Esophagus muscularis mucosa (tissue), 4 donors: ENCODE measurements around the gene C10orf71. TPM values are rescaled to one million over a fixed set of nuclear protein-coding genes. Genes with fewer than 3 reads are reported as not detected.

Source experiments
- DNase-seq: peaks from one replicate; pipeline ENCODE4 v3.0.0-alpha.2; 2017; ENCODE audit errors: extremely low spot score
- H3K27ac ChIP-seq, 4 donors: fragments of 200-600 bp; sonication (generic); replicated peaks in 1 of 4; 1 replicate in 3 of 4; 2 replicates in 1 of 4; pipeline ENCODE4 v1.5.1; 2016 to 2019; ENCODE audit warnings: mild to moderate bottlenecking in 1 of 4
- H3K27me3 ChIP-seq, 4 donors: fragments of 200-600 bp; sonication (generic); one replicate each; pipeline versions ENCODE4 v1.5.1 to v1.6.0; 2016 to 2019
- H3K36me3 ChIP-seq, 4 donors: fragments of 200-600 bp; sonication (generic); one replicate each; pipeline ENCODE4 v1.5.1; 2016 to 2019
- H3K4me1 ChIP-seq, 4 donors: fragments of 200-600 bp; sonication (generic); one replicate each; pipeline ENCODE4 v1.5.1; 2016 to 2019
- H3K4me3 ChIP-seq, 4 donors: fragments of 200-600 bp; sonication (generic); 1 replicate in 2 of 4; 2 replicates in 2 of 4; pipeline ENCODE4 v1.5.1; 2016 to 2019; ENCODE audit warnings: mild to moderate bottlenecking in 4 of 4, moderate library complexity in 1 of 4
- H3K9me3 ChIP-seq, 4 donors: fragments of 200-600 bp; sonication (generic); 1 replicate in 3 of 4; 2 replicates in 1 of 4; pipeline ENCODE4 v1.5.1; 2016 to 2019
- CTCF ChIP-seq, 3 experiments: fragments of 200-600 bp in 2 of 3; fragments of 450-650 bp in 1 of 3; sonication (generic) in 2 of 3; IDR thresholded peaks; one replicate each; pipeline ENCODE4 v1.5.1; 2017 to 2019; ENCODE audit warnings: antibody characterized with exemption in 3 of 3, mild to moderate bottlenecking in 2 of 3, moderate library complexity in 1 of 3
- EP300 ChIP-seq: sonication (generic); formaldehyde crosslinking; IDR thresholded peaks from one replicate; pipeline ENCODE4 v1.6.1; 2017; ENCODE audit warnings: antibody characterized with exemption
- POLR2A ChIP-seq: fragments of 450-650 bp; IDR thresholded peaks from one replicate; pipeline ENCODE4 v1.6.1; 2017; ENCODE audit warnings: antibody characterized with exemption, moderate library complexity, mild to moderate bottlenecking, low read depth
- POLR2AphosphoS5 ChIP-seq, 2 donors: sonication (generic); formaldehyde crosslinking; IDR thresholded peaks; one replicate each; pipeline ENCODE4 v1.6.1; 2017; ENCODE audit warnings: antibody characterized with exemption in 2 of 2
- WGBS: methylation state at CpG from one replicate; pipeline ENCODE4 v1.1.5; 2018; 5-methylcytosine and 5-hydroxymethylcytosine counted together
- intact Hi-C: fragments of 100-400 bp; cut with DNase I; formaldehyde crosslinking; loops from one replicate; pipeline ENCODE4 v1.15.1; 2023
- total RNA-seq, 4 donors: library from RNA; depleted of rRNA; stranded (reverse); fragments of >200 nt; gene quantifications; one replicate each; pipeline versions ENCODE4 v1.1.0 to v1.2.1, GENCODE V29; 2016

C10orf71 gene
- total RNA-seq, 4 donors from 2014 or later: 0.06 to 0.42 TPM; not detected in 2

- Histone ChIP-seq H3K27me3 (no peaks in the 10 kb centered on the region), H3K9me3 (no peaks in the 10 kb centered on the region), H3K4me1 (peaks cover 11 to 37% (median 15%) of the 10 kb centered on the region in 4 donors), H3K27ac (no peak overlapping the region), H3K4me3 (no peak overlapping the region), H3K36me3 (no peaks in the 10 kb centered on the region)
- WGBS: 93% methylated on average over 4 of the region's 4 CpGs
- intact Hi-C loops: no loop called here
- TF ChIP-seq POLR2A: no peak
- TF ChIP-seq CTCF (IDR thresholded peaks at IDR 0.05): no peak
- TF ChIP-seq POLR2AphosphoS5 (IDR thresholded peaks at IDR 0.05): no peak
- TF ChIP-seq EP300: no peak
- no peak for DNase-seq
Observed at GRCh38 chr10:49276596-49276995, 22.4 kb upstream of the C10orf71 start.

- 74% methylated on average over 5 of the region's 5 CpGs for WGBS
- TF ChIP-seq EP300: no peak
- TF ChIP-seq POLR2AphosphoS5 (IDR thresholded peaks at IDR 0.05): no peak
- no peak for TF ChIP-seq CTCF (IDR thresholded peaks at IDR 0.05)
- no peak for TF ChIP-seq POLR2A
- Histone ChIP-seq H3K4me3 (no peak overlapping the region), H3K27me3 (peaks cover 0 to 3% (median 0%) of the 10 kb centered on the region in 4 donors), H3K4me1 (peaks cover under 1 to 31% (median 4%) of the 10 kb centered on the region in 4 donors), H3K27ac (no peak overlapping the region), H3K36me3 (no peaks in the 10 kb centered on the region), H3K9me3 (no peaks in the 10 kb centered on the region)
- intact Hi-C loops: no loop called here
- DNase-seq: no peak
Observed at GRCh38 chr10:49277973-49278372, 21.0 kb upstream of the C10orf71 start.

- intact Hi-C loops: no loop called here
- WGBS: 36% methylated on average over 6 of the region's 7 CpGs
Observed at GRCh38 chr10:49278497-49278981, 20.4 kb upstream of the C10orf71 start.

DNA sequence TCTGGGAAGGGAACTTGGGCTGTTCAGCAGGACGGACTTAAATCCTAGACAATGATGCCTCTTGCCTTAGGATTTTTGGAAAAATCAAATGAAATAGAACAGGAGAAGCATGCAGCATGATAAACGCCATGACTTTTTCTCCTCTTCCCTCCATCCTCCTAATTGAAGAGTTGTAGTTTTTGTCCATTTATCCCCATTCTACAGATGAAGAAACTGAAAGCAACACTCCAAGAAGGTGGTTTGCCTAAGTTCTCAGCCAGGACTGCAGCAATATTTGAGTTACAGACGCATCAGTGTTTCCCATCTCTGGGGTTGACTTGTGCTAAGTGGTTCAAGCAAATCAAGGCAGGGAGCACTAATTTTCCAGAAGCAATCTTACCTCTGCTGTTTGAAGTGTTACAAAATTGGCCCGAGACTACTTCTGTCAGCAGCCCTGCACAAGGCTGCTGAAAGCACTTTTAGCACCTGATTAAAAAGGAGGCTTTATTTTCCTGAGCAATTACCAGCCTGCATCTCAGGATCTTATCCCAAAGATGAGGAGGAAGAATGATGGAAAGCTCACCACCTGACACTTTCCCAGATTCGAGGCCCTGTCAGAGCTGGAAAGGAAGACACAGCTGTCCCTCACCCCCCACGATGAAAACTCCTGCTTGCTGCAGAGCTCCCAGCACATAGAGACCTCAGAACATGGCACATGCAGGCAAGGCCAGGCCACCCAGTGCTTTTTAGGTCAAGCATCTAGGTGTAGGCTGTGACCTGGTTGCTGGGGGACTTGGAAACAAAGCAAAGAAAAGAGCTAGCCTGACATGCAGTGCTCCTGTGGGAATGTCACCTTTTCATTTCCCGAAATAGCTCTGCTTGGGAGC is 19.7 kb upstream of the C10orf71 start:
- DNase-seq: no peak
- Histone ChIP-seq H3K36me3 (no peaks in the 10 kb centered on the region), H3K9me3 (no peaks in the 10 kb centered on the region), H3K27me3 (peaks cover 0 to 3% (median 0%) of the 10 kb centered on the region in 4 donors), H3K4me1 (peaks cover 0 to 26% (median 0%) of the 10 kb centered on the region in 4 donors), H3K27ac (no peak overlapping the region), H3K4me3 (no peak overlapping the region)
- WGBS: 74% methylated on average over 7 of the region's 7 CpGs
- TF ChIP-seq POLR2AphosphoS5 (IDR thresholded peaks at IDR 0.05): no peak
- no peak for TF ChIP-seq POLR2A
- no peak for TF ChIP-seq CTCF (IDR thresholded peaks at IDR 0.05)
- TF ChIP-seq EP300: no peak
- intact Hi-C loops: no loop called here

More at GRCh38 chr10:49278497-49278981, 20.4 kb upstream of the C10orf71 start:
- H3K36me3 ChIP-seq: no peaks in the 10 kb centered on the region
- H3K4me1 ChIP-seq: peaks cover 0 to 26% (median 0%) of the 10 kb centered on the region in 4 donors
- H3K4me3 ChIP-seq: no peak overlapping the region
- no peaks in the 10 kb centered on the region for H3K9me3 ChIP-seq
- H3K27ac ChIP-seq: no peak overlapping the region
- TF ChIP-seq POLR2AphosphoS5 (IDR thresholded peaks at IDR 0.05) (no peak), EP300 (no peak), POLR2A (no peak), CTCF (IDR thresholded peaks at IDR 0.05) (no peak)
- peaks cover 0 to 3% (median 0%) of the 10 kb centered on the region in 4 donors for H3K27me3 ChIP-seq
- DNase-seq: no peak
